Loucy (cell line): ENCODE measurements around the gene ENOX1.

ENCODE experiments used
- CTCF ChIP-seq: fragments of 200-600 bp; sonication (generic); conservative IDR thresholded peaks from 2 replicates; pipeline ENCODE4 v1.5.1; 2014; ENCODE audit warnings: mild to moderate bottlenecking, antibody characterized with exemption, low read length
- EZH2phosphoT487 ChIP-seq: fragments of 200-600 bp; IDR thresholded peaks from 2 replicates; pipeline ENCODE4 v1.6.1; 2018; ENCODE audit warnings: antibody characterized with exemption, mild to moderate bottlenecking, moderate library complexity, borderline replicate concordance

- TF ChIP-seq EZH2phosphoT487 (no peak), CTCF (no peak)
These were observed 241.4 kb downstream of the ENOX1 start for GRCh38 chr13:43545317-43545874.
